HG02798 (cell line): ENCODE data around the gene DEGS2.
A peak's percentile ranks its signal among the peaks of the same experiment; 100 is the strongest.

Source experiments
- ATAC-seq: cut with Tn5 transposase; IDR thresholded peaks from one replicate; pipeline ENCODE4 v1.9.1; 2021; ENCODE audit warnings: mild to moderate bottlenecking; ENCODE audit not compliant: unreplicated experiment, poor library complexity

Gene DEGS2

DNA sequence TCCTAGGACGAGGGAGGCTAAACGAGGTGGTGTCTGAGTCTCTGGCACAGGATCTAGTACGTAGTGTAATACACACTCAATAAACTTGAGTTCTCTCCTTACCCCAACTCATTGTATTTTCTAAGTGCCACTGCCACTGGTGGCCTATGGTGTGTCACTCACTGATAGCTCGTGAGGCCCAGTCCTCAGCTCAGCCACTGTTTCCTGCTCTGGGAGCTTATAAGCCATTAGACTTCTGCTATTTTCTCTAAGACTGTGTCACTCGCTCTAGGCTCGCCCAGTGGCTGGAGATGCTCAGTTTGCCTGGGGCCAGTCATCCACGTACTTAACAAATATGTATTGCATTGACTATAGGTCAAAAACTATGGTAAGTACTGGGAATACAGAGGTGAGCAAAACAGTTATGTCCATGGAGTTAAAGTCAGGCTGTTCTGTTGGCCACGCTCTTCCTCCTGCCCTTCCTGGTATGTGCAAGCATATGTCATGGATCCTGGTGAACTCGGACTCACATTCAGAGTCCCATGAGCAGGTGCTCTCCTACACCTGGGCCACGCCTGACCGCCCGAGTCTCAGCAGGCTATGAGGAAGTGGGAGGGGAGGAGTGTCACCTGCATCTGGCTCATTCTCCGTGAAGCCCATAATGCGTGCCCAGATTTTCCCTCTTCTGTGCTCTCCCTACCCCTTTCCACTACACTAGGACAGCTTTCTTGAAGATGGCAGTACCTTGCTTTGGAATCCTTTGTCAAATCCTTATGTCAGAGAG is 41.6 kb downstream of the DEGS2 start:
- no peak for ATAC-seq

DNA sequence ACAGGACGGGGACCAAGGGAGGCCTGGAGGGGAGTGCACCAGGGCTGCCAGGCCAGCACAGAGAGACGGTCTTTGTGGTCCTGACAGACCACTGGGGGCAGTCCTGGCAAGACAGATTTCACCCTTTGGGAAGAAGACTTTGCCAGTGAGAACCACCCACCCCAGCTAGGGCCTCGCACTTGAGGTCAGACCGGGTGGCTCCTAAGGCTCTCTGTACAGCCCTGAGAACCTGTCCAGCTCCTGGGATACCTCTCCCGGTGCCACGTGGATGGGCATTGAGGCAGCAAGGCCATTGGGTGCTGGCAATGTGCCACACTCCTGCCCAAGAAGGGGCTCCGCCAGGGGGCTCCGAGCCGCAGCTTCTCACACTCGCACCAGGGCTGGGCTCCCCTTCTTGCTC is 42.4 kb downstream of the DEGS2 start:
- ATAC-seq = no peak

DNA sequence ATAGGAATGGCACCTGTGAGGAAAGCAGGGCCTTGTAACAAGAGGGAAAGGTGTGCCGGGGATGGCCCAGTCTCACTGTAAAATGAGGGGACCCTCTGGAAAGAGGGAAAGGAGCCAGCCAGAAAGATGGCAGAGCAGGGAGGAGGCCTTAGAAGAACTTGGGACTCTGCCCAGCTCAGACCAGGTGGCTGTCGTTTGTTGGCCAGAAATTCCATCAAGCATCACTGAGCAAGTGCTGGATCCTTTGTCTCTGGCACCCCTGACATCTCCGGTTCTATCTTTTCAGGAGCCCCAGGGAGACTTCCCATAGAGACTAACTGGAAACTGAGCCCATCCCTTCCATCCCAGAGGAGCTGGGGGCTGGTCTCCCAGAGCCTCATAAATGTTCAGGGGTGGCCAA is 43.3 kb downstream of the DEGS2 start:
- ATAC-seq = no peak

DNA sequence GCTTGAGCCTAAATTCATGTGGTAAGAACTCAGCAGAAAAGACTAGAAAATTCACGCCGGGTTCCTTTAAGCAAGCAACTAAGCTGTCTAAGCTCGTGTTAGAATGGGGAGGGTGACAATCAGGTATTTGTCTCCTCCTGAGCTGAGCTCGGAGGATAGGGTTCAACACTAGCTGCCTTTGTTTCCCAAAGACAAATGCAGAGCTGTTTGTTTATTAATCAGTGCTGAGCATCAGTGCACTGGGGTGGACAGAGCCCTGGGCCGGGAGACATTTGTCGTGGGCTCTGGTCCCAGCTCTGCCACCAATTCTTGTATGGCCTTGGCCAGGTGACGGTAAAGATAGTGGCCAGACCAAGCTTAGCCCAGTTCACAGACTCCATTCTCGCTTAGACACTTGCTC is 43.7 kb downstream of the DEGS2 start:
- ATAC-seq = no peak

DNA sequence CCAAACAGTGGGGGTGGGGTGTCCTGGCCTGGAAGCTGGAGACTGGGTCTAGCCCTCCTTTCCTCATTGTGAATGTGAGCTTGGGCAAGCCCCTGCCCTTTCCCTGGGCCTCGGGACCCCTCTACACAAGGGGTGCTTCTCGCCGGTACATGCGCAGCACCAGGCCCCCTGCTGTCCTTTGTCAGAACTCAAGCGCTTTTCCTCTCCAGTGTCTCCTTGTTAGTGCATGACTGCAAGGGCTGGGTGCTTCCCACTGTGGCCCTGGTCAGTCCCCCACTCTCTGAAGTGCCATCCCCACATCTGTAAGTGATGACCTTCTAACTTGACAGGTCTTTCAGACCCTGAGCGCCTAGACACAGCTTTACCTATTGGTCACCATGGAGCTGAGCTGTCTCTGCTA is 44.2 kb downstream of the DEGS2 start:
- no peak for ATAC-seq

DNA sequence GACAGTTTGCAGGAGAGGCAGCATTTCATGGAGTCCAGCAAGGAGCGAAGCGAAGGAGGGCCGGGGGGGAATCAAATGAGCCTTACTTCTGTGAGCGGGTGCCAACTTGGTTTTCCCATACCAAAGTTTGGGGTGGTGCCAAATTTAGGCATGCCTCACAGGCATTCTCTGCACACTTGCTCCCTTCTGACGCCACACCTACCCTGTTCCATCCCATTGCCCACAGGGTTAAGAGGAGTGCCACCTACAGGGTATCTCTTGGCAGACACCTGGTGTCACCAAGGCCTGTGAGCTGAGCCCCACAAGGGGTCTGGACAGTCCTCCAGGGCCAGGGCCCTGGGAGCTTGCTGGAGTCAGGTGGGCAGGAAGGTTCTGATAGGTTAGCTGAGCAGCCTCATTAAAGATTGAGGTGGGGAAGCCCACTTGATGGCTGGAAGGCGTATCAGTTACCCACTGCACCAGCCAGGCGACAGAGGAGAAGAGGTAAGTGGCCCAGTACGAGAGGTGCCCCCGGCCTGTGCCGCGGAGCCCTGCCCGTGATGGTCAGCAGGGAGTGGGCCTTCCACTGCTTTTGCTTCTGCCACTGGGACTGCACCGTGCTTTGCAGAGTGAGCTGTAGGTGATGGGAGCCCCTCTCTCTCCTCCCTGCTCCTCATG is 45.2 kb downstream of the DEGS2 start:
- ATAC-seq = no peak

DNA sequence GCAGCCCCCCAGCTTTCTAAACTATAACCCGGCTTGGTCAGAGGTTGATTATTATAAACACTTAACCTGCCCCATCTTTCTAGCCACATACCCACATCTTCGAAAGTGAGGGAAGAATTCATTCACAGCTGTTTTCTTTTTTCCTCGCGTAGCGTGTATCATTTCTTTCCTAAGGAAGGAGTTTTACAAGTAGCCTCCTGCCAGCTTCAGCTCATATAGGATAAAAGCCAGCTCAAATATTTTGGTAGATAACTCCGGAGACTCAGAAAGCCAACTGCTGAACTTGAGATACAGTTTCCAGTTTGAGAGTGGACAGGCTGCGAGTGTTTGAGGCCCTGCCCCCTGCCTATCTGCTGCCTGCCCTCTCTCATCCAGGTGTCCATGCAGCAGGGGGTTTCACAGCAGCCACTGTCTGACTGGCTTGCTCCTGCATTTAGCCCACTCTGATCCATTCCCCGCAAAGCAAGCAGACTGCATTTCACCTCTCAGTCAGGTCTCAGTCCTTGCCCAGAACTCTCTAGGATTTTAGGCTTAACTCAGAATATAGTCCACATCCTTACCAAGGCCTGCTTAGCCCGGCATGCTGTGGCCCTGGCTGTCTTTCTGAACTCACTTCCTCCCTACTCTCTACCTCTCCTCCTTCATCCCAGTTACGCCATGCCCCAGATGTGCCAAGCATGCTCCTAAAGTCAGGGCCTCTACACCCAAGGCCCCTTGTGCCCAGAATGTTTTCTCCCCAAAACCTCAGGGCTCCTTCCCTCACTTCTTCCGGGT is 47.3 kb downstream of the DEGS2 start:
- ATAC-seq = no peak

DNA sequence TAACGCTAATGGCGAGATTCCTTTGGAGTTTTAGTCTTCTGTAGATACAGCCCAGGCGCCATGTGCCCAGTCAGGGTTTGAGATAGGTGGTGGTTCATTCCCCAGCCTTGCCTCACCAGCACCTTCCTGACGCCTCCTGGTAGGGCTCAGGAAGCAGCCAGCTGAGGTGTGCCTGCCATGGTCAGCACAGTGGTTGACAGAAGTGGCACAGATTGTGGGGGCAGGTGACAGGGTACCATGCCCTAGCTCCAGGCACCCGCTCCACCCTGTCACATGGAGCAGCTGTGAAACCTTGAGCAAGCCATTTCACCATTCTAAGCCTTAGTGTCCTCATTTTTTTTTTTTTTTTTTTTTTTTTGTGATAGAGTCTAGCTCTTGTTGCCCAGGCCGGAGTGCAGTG is 48.6 kb downstream of the DEGS2 start:
- no peak for ATAC-seq

DNA sequence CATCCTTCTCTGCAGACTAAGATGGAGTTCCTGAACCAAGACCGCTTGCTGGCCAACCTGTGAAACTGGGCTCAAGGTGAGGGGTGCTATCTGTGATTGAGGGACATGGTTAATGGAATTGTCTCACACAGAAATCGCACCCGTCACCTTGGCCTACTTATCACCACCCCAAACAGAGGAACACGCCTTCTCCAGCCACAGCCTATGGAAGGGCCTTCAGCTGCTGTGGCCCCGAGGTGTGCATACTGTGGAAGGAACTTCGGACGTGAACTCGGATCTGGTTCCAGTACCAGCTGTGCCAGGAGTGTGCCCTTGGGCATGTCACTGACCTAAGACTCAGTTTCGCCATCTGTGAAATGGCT is 49.9 kb downstream of the DEGS2 start:
- no peak for ATAC-seq

DNA sequence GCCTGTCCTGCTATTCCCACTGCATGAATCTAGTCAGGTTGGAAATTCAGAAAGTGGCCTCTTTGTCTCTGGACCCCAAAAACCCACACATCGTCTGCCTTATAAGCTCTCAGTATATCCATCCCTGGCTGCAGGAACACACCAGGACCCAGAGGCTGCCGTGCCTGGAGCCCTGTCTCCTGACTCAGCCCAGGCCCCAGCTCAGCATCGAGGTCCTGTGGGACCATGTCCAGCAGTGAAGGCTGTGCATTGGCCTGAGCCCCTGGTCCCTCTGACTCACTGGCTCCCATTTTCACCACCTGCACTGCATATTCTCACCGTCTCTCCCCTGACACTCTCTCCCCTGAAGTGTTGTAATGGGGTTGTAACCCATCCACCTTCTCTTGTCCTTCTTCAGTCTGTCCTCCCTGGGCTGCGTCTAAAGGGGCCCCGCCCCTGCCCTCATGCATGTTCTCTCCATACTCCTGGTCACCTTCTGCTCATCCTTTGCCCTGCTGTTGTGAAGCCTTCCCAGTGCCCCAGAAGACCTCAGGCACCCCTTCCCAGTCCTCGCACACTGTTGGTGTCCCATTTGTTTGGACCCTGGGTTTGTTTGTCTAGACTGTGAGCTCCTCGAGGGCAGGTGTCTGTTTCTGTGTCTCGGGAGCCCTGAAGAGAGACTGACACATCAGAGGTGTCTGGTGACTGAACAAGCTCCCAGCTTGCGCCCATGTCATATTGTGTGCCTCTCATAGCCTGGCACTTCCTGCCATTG is 50.4 kb downstream of the DEGS2 start:
- ATAC-seq = no peak

DNA sequence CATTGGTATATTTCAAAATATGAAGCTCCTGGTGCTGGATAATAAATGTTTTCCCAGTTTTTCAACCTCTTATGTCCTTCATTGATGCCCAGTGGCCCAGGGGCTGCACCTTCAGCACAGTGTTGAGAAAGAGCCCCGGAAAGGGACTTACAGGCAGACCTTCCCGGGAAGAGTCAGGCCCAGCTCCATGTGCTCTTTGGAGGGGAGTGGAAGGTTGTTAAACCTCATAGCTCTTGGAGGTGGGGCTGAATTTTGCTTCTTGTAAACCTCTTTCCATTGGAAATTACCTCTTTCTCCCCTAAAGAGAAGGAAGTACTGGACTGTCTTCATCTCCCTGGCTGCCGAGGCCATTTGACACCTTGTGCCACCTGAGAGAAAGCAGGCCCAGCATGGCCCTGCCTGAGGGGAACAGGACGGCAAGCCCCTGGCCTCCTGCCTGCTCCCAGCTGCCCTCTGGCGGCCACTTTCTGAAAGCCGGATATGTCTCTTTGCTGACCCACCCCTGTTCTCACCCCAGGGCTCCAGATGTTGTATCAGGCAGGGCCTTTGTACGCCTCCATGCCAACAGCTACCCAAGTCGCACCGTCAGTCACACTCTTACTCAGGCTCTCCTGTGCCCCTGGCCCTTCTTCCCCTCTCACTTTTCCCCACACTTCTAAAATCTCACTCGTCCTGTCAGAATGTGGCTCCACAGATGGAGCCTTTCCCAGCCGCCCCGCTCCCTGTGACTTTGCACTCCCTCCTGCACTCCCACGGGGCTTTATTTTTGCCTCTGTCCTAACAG is 51.2 kb downstream of the DEGS2 start:
- ATAC-seq = peak; percentile 72

DNA sequence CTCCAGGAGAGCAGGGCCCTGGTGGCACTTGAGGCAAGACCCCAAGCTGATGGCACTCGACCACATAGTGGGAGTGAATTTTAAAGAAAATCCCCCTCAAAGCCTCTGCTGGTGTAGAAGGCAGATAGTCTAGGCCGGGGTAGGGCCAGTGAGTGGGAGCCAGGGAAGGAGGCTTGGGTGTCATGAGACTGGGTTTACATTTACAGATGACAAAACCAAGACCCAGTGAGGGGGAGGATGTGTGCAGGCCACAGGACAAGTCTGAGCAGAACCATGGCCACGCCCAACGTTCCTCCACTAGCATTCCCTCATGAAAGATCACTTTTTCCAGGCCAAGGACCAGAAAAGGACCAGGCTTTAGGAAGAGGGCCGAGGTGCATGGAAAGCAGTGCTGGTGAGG is 52.2 kb downstream of the DEGS2 start:
- no peak for ATAC-seq

DNA sequence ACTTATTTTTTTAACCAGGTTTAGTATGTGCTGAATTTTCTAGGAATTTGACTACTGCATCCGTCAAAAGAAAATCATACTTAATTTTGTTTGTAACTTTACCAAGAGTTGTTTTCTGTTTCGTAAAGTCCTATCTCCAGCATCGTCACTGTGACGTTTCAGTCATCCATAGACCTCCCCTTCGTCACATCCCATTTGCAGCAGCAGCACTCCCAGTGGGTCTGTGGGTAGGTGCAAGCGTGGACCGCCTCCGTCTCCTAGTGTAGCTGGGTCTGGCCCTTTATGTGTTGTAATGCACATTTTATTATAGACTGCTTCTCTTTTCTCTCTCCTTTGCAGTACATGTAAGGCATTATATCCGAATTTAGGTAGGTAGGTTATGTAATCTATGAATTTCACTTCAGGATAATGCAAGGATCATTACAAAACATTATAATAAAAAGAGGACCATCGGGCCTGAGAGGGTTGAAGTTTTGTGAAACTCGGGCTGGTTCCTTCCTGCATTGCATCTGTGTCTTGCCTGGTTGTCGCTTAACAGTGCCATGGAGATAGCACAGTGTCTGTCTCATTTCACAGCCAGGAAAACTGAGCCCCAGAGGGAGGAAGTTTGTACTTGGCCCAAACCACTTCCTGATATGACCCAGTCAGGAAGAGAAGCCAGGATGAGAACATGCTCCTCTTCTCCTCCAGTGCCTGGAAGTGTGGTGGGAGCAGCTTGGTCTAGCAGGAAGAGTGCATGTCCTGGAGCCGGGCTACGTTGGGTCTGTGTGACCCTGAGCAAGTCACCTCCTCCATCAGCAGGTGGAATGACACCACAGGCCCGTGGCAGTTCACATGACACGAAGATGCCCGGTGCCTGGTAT is 53.0 kb downstream of the DEGS2 start:
- no peak for ATAC-seq

DNA sequence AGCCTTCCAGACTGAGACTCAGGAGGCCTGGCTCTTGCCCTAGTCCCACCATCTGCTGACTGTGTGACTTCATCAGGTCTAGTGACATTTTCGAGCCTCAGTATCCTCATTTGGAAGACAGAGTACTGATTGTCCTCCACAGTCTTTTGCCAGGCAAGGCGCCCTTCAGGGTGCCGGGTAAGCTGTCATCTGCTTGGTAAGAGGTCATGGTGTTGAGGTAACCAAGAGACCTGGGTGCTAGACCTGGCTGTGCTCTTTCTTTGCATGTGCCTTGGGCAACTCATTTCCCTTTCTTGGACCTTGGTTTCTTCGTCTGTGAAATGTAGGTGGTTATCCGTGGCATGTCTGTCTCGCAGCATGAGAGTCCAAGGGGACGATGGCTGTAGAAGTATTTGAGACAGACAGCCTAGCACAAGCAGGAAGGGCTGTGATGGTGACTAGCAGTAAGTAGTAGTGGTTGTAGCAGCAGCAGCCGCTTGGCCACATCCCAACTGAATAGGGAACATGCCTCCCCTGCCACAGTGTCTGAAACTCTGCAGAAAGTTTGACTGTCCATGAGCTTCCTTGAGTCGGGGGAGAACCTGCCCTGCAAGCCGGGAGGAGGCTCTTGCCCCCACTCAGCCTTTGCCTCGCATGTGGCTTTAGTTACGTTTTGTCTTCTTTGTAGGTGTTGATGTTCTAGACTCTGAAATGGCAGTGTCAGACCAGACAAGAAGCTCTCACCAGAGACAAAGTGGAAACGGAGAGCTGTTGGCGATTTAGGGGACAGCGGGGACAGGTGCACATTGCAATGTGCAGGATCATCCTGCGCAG is 53.9 kb downstream of the DEGS2 start:
- ATAC-seq = no peak

DNA sequence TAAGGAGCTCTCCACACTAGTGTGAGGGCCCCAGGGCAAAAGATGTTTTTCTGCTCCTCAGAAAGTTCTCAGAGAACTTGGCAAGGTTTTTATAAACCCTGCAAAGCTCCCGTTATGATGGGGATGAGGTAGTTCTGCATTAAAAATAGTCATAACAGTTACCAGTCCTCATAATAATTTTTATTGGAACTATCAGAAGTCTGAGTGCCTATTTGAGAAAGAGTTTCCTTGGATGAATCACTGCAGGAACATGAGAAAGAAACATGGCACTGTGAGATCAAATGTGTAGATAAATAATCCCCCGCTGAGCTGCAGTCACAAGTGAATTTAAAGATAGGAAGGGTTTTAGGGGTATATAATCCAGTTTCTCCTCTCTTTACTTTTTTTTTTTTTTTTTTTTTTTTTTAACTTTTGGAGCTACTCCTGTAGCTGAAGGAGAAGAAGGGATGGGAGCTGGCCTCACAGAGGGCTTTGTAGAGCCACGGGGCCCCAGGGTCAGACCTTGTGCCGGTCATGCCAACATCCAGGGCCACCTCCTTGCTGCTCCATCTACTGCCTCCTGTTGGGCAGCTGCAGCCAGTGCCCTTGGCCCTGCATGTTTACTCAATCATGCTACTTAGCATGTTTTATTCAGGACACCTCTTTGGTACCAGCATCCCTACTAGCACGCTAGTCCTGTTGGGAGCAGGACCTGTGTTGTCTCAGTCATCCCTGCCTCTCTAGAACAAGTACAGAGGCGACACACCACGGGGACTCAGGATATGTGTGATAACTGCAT is 54.7 kb downstream of the DEGS2 start:
- no peak for ATAC-seq

DNA sequence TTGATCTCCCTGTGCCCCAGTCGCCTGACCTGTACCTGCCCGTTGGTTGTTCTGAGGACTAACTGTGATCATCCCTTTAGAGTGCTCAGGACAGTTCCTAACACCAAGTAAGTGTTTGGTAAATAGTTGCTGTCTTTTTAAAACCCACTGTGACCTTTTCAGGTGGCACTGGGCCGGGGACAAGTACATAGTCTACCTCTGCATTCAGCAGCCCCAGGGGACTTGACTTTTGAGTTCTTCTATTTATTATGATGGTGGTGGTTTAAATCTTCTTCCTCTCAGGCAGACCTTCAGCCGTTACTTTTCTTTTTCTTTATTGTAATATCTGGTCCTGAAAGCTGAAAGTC is 55.5 kb downstream of the DEGS2 start:
- no peak for ATAC-seq

DNA sequence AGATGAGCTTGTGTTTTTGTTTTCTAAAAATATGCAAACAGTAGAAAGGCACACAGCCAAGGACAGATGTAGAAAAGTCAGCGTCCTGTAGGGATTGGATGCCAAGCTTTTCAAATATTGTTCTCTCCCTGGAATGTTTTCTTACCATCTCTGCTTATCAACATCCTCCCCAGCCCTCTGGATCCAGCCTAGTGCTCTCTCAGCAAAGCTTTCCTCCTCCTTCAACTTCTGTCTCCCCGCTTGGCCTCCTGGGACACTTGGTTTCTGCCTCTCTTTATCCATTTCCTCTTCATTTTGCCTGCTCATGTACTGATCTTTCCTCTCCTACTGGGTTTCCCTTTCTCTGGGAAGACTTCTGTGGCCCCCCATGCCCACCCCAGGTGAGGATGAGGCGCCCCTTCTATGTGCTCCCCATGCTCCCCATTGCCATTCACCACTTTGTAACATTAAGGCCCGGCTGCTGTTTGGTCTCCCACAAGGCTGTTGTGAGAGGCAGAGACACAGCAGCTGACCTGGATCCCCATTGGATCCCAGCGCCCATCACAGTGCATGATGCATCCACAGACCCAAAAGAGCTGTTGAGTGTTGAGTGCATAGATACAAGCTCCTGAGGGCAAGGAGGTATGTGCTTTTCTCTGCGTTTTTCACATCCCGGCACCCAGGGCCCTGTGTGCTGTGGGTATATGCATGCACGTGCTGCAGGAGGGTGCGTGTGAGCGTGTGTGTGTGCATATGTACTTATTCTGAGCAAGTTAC is 56.0 kb downstream of the DEGS2 start:
- ATAC-seq = no peak
